Large intestine (tissue), 3 donors: Measurements from ENCODE around the gene ARTN. TPM values are rescaled to one million over a fixed set of nuclear protein-coding genes. Genes with fewer than 3 reads are reported as not detected.
A peak's percentile ranks its signal among the peaks of the same experiment; 100 is the strongest.

Source experiments
- DNase-seq, 2 donors: peaks; one replicate each; pipeline versions ENCODE4 v3.0.0 to v3.0.0-alpha.2; 2013
- H3K27ac ChIP-seq: one replicate; pipeline ENCODE4 v1.5.1; 2013; ENCODE audit warnings: low read length
- H3K27me3 ChIP-seq: 2 replicates; pipeline ENCODE4 v1.6.1; 2013; ENCODE audit warnings: low read length; ENCODE audit not compliant: control insufficient read depth, insufficient read depth
- H3K36me3 ChIP-seq: 2 replicates; pipeline ENCODE4 v1.6.1; 2013; ENCODE audit warnings: low read length; ENCODE audit not compliant: control insufficient read depth, insufficient read depth
- H3K4me1 ChIP-seq: one replicate; pipeline ENCODE4 v1.6.1; 2013; ENCODE audit warnings: low read length; ENCODE audit not compliant: control insufficient read depth, insufficient read depth
- H3K4me3 ChIP-seq: one replicate; pipeline ENCODE4 v1.5.1; 2013; ENCODE audit warnings: low read length
- H3K9me3 ChIP-seq: one replicate; pipeline ENCODE4 v1.6.1; 2013; ENCODE audit warnings: mild to moderate bottlenecking, low read depth, low read length, moderate library complexity; ENCODE audit not compliant: control insufficient read depth
- WGBS: methylation state at CpG from one replicate; pipeline ENCODE4 v1.1.5; 2013; ENCODE audit warnings: low lambda C conversion rate; ENCODE audit not compliant: insufficient coverage; 5-methylcytosine and 5-hydroxymethylcytosine counted together
- polyA plus RNA-seq: library from polyadenylated mRNA; unstranded; fragments of 120-200 nt; gene quantifications from one replicate; pipeline ENCODE4 v1.2.1, GENCODE V29; 2013

Gene ARTN
- polyA plus RNA-seq, 1 donor: 1.4 TPM

GRCh38 chr1:43971336-43971980 lies 37.9 kb downstream of the ARTN start:
- Histone ChIP-seq H3K27me3 (no peaks in the 10 kb centered on the region), H3K36me3 (peaks cover 21% of the 10 kb centered on the region), H3K9me3 (no peaks in the 10 kb centered on the region), H3K4me1 (peaks cover 9% of the 10 kb centered on the region), H3K27ac (no peak overlapping the region), H3K4me3 (no peak overlapping the region)
- WGBS: no CpG with 5 or more reads among the region's 17 CpGs
- no peak for DNase-seq

GRCh38 chr1:43973981-43974442 lies 40.4 kb downstream of the ARTN start:
- no peaks in the 10 kb centered on the region for H3K9me3 ChIP-seq
- H3K4me3 ChIP-seq: peak overlapping the region; percentile 94
- H3K36me3 ChIP-seq: peaks cover 32% of the 10 kb centered on the region
- H3K4me1 ChIP-seq: peaks cover 29% of the 10 kb centered on the region
- no peak for DNase-seq
- H3K27me3 ChIP-seq: no peaks in the 10 kb centered on the region
- 74% methylated on average over 3 of the region's 9 CpGs for WGBS
- peak overlapping the region; percentile 82 for H3K27ac ChIP-seq

- peak within 1 kb of the TSS; percentile 94 for H3K4me3 ChIP-seq
- H3K36me3 ChIP-seq: peaks cover 32% of the 10 kb centered on the region
- peak within 1 kb of the TSS; percentile 82 for H3K27ac ChIP-seq
- H3K27me3 ChIP-seq: no peaks in the 10 kb centered on the region
- peaks cover 29% of the 10 kb centered on the region for H3K4me1 ChIP-seq
- no peaks in the 10 kb centered on the region for H3K9me3 ChIP-seq
- peak; percentile 94 to 96 for DNase-seq
- WGBS: no CpG with 5 or more reads among the region's 93 CpGs
Measured at GRCh38 chr1:43974443-43975248, 41.0 kb downstream of the ARTN start, which contains the start of gene ATP6V0B. Gene ATP6V0B, plus strand, starts transcription at chr1:43974960. Its CDS starts 81 bp downstream, at chr1:43975041.

- no peaks in the 10 kb centered on the region for H3K27me3 ChIP-seq
- H3K9me3 ChIP-seq: no peaks in the 10 kb centered on the region
- H3K4me1 ChIP-seq: peaks cover 35% of the 10 kb centered on the region
- H3K4me3 ChIP-seq: peak overlapping the region; percentile 94
- DNase-seq: peak in 1 of 2 donors; percentile 64
- WGBS: no CpG with 5 or more reads among the region's 34 CpGs
- H3K27ac ChIP-seq: peak overlapping the region; percentile 82
- peaks cover 32% of the 10 kb centered on the region for H3K36me3 ChIP-seq
Measured at GRCh38 chr1:43975249-43975961, 41.8 kb downstream of the ARTN start.

- Histone ChIP-seq H3K4me3 (peak overlapping the region; percentile 94), H3K27me3 (no peaks in the 10 kb centered on the region), H3K4me1 (peaks cover 40% of the 10 kb centered on the region), H3K9me3 (no peaks in the 10 kb centered on the region), H3K36me3 (peaks cover 32% of the 10 kb centered on the region), H3K27ac (no peak overlapping the region)
- no peak for DNase-seq
- no CpG with 5 or more reads among the region's 4 CpGs for WGBS
Measured at GRCh38 chr1:43976045-43976444, 42.4 kb downstream of the ARTN start.

- H3K4me1 ChIP-seq: peaks cover 40% of the 10 kb centered on the region
- no peak overlapping the region for H3K27ac ChIP-seq
- DNase-seq: no peak
- peaks cover 35% of the 10 kb centered on the region for H3K36me3 ChIP-seq
- H3K27me3 ChIP-seq: no peaks in the 10 kb centered on the region
- 100% methylated on average over 1 of the region's 8 CpGs for WGBS
- no peaks in the 10 kb centered on the region for H3K9me3 ChIP-seq
- no peak overlapping the region for H3K4me3 ChIP-seq
Measured at GRCh38 chr1:43976890-43977289, 43.3 kb downstream of the ARTN start.

- no CpG with 5 or more reads among the region's 9 CpGs for WGBS
- Histone ChIP-seq H3K4me3 (no peak overlapping the region), H3K27ac (no peak overlapping the region), H3K4me1 (peaks cover 40% of the 10 kb centered on the region), H3K9me3 (no peaks in the 10 kb centered on the region), H3K27me3 (no peaks in the 10 kb centered on the region), H3K36me3 (peaks cover 31% of the 10 kb centered on the region)
- no peak for DNase-seq
Measured at GRCh38 chr1:43977376-43978263, 44.0 kb downstream of the ARTN start.

- Histone ChIP-seq H3K27ac (no peak overlapping the region), H3K36me3 (peaks cover 31% of the 10 kb centered on the region), H3K4me3 (peak overlapping the region; percentile 68), H3K9me3 (no peaks in the 10 kb centered on the region), H3K27me3 (no peaks in the 10 kb centered on the region), H3K4me1 (peaks cover 40% of the 10 kb centered on the region)
- DNase-seq: no peak
- no CpG with 5 or more reads among the region's 5 CpGs for WGBS
Measured at GRCh38 chr1:43978264-43978550, 44.6 kb downstream of the ARTN start.

- Histone ChIP-seq H3K9me3 (no peaks in the 10 kb centered on the region), H3K4me3 (peak within 1 kb of the TSS; percentile 68), H3K27me3 (no peaks in the 10 kb centered on the region), H3K27ac (peak within 1 kb of the TSS; percentile 28), H3K36me3 (peaks cover 31% of the 10 kb centered on the region), H3K4me1 (peaks cover 40% of the 10 kb centered on the region)
- peak in 1 of 2 donors; percentile 65 for DNase-seq
- no CpG with 5 or more reads among the region's 54 CpGs for WGBS
Measured at GRCh38 chr1:43978551-43979260, 45.1 kb downstream of the ARTN start, which contains the start of gene B4GALT2. Gene B4GALT2, plus strand, starts transcription at chr1:43979210. Its CDS starts 1,951 bp downstream, at chr1:43981161.
